Activated CD4-positive, alpha-beta T cell treated with anti-CD3 and anti-CD28 coated beads for 24 hours (primary cell): ENCODE results near the gene EIF2AK2.
"Not testable (repeated sequence)": the region's sequence is repeated elsewhere in the genome, so short reads cannot be mapped to it uniquely, and the experiment has no call there.

Source experiments
- DNase-seq, 2 donors: peaks; one replicate each; pipeline ENCODE4 v3.0.0-alpha.2; 2020; ENCODE audit warnings: low read depth in 2 of 2

Gene EIF2AK2

DNA sequence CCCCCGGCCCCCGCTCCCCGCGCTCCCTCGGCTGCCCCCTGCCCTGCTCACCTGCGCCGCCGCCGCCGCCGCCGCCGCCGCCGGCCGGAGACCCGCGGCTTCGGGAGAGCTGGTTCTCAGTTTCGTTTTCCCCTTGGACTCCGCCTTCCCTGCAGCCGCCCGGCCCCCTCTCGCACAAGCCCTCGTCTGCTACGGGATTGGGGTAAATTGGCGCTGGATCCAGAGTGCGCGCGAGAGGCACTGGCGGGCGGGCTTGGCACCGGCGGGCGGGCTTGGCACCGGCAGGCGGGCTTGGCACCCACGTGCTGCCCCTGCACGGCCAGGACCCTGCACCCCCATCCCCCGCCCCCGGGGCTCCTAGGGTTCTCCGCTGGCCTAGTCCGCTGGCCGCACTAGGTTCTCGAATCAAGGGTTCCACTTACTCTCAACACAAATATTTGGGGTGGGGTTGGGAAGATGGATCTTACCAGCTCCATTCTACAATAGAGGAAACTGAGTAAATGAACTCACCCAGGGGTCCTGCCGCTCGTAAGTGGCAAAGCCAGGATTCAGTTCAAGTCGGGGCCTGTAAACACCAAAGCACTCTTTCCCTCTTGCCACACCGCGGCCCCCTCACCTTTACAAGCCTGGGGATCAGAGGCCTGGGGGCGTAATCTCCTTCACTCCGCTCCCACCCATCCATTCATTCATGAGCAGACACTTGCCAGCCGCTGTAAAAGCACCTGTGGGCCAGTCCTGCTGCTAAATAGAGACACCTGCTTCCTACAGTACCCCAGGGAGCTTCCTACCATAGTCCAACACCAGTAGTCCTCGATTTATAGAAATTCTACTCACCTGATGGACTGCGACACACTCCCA, at the start of gene EIF2AK2:
Gene EIF2AK2 (minus strand): TSS at position 124 of the 858 bp plus-strand sequence. CDS start 9,174 bp downstream, outside the sequence.
- peak; percentile 35 to 68 for DNase-seq

DNA sequence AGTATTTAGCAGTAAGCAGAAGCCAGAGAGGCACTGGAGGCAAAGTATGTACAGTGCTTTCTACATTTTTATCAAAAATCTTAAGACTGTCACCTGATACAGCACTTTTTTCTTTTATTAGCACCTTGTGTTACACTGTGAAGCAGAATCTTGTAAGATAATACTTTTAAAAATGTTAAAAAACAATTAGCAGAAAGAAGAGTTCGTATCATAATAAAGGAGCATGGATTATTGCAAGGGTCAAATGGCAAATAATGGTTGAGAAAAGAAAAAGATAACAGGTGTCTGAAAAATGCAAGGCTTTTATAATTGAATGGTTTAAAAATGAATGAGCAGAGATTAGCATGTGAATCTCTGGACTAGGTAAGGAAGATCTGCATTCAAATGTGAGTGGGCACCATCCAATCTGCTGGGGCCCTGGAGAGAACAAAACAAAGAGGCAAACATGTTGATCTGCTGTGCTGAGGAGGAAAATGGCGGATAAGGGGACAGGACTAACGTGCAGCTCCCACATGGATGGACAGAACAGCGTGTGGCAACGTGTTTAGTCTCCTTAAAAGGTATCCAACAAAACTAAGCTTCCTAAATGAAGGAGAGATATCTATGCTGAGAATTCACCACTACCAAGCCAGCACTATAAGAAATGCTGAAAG, 49.0 kb upstream of the EIF2AK2 start:
- no peak for DNase-seq

DNA sequence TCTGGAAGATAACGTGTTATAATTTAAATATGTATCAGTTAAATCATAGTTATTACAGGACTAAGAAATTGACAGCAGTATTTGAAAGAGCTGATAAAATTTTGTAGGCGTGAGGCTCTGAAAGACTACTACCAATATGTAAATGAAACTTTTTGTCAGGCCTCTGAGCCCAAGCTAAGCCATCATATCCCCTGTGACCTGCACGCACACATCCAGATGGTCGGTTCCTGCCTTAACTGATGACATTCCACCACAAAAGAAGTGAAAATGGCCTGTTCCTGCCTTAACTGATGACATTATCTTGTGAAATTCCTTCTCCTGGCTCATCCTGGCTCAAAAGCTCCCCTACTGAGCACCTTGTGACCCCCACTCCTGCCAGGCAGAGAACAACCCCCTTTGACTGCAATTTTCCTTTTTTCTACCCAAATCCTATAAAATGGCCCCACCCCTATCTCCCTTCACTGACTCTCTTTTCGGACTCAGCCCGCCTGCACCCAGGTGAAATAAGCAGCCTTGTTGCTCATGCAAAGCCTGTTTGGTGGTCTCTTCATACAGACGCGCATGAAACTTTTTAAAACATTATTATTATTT, 48.4 kb upstream of the EIF2AK2 start:
- DNase-seq, result not testable (repeated sequence)

DNA sequence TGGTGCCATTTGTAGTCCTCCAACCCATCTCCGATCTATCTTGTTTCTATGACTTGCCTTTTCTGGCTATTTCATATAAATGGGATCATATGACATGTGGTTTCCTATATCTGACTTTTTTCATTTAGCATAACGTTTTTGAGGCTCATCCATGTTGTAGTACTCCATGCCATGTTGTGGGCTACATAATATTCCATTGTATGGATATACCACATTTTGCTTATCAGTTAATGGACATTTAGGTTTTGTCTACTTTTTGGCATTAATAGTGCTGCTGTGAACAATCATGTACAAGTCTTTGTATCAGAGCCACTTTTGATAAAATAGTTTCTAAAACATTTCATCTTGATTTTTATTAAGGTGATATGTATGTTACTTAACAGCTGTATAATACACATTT, 46.9 kb upstream of the EIF2AK2 start:
- no peak for DNase-seq

DNA sequence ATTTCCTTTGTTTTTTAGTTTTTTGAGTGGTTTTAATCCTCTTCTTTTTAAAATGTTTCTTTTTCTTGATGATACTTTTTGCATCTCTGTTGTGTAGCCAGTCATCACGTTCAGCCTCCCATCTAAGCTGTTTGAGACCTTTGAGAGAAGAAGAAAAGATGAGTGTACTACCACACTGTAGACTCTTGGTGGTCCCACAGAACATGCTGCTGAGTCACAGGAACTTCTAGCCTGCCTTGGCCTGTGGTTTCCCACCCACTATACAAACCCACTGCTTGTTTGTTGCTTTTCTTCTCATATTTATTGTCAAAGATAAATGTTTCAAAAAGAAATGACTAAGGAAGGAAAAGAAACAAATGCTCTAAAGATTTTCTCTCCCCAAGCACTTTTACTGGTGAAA, 45.0 kb upstream of the EIF2AK2 start:
- DNase-seq, result no peak

DNA sequence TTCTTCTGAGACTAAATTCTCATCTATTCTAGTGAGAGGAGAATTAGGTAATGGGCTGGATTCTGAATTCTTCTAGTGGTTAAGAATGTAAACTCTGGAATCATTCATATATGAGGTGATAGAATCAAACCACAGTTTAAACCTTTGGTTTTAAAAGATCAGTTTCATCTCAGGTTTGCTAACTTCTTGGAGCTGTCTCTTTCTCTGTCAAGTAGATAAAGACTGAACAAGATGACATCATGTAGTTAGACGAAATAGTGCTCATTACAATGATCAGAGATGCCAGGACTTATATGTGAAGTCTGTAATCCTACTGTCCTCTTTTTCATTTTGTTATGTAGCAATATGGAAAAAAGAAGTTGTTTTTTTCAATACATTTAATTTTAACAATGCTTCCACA, 44.4 kb upstream of the EIF2AK2 start:
- no peak for DNase-seq

DNA sequence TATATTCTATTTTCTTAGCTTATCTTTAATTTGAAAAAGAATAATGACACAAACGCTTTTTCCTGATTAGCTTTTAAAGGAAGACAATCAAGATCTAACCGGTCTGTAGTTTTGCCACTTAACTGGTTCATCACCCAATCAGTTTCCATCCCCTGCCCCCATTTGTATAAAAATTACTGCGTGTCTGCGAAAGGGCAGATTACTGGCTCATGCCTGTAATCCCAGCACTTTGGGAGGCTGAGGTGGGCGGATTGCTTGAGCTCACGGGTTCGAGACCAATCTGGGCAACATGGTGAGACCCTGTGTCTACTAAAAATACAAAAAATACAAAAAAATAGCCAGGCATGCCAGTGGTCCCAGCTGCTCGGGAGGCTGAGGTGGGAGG, 41.9 kb upstream of the EIF2AK2 start:
- DNase-seq, result no peak

DNA sequence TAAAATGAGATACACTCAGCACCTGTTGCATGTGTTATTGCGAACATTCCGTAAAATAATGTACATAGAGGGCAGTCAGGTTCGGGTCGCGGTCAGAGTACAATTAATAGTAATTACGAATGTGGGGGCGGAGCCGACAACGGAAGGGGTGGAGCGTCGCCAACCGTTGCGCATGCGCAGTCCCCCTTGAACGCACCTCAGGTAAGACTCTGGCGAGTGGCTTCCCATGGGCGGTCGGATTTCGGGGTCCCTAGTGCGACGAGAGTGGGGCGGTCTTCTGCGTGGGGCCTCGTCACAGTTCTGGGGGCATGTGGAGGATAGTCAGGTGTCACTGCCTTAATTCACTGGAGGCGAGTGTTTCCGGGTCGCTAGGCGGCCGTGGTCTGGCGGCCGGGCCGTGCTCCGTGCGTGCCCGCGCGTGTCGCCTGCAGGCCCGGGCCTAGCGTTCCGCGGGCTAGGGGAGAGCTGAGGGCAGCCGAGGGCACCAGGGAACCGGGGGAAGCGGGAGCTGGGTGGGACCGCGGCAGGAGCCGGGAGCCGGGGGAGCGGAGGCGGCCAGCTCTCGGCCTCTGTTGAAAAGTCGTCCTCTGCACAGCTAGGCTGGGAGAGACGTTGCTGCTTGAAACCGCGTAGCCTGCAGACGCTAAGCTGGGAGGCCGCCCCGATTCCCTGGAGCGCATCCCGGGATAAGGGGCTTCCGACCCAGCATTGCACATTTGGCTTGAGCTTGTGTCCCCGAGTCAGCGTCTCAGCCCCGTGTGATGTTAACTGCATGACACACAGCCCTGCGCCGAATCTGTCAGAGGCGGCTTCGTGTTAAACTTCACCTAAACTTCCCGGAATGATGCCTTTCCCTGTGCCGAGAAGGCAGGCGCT, 39.8 kb upstream of the EIF2AK2 start, which contains the start of gene CEBPZOS:
Gene CEBPZOS (plus strand): TSS at position 177 of the 876 bp plus-strand sequence. CDS start 3,209 bp downstream, outside the sequence.
- DNase-seq, result peak; percentile 82 to 88

DNA sequence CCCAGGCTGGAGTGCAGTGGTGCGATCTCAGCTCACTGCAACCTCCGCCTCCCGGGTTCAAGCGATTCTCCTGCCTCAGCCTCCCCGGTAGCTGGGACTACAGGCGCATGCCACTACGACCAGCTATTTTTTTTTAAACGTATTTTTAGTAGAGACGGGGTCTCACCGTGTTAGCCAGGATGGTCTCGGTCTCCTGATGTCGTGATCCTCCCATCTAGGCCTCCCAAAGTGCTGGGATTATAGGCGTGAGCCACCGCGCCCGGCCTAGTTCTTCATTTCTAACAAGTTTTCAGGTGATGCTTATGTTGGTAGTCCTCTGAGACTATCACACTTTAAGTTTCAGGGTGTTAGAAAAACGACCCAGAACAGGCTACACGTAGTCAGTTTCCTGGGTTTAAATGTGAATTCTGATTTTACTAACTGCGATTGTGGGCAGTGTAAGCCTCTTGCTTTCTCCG, 39.1 kb upstream of the EIF2AK2 start:
- not testable (repeated sequence) for DNase-seq

DNA sequence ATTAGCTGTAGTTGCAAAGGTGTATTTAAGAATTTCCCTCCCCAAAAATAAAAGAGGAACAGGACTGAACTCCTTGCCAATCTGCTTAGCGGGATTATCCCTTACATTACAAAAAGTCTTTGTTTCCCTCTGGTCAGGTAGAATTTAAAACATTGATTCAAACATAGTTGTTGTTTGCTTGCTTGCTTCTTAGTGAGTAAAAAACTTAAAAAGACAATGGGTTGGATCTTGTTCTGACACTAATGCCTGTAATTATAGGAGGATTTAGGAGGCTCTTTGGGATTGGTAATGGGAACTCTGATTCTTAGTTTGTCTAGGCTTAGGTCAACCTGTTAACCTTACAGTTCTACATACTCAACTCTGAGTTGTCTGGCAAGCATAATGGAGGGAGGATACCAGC, 35.8 kb upstream of the EIF2AK2 start:
- no peak for DNase-seq

DNA sequence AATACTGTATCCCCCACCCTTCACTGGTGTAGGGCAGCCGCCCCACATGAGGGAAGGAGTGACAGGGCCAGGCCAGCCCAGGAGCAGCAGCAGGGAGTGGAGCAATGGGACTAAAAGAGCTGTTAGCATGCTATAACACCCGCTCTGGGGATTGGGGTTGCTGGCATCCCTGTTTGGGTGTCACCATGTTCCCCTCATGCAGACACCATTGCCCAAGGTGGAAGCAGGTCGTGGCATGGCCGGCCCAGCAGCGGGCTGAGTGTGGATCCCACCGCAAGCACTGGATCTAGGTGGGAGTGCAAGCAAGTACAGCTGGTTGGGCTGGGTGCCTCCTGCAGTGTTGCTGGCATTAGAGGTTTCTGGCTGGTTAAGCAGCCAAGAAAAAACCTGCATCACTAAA, 35.0 kb upstream of the EIF2AK2 start:
- DNase-seq, result no peak

DNA sequence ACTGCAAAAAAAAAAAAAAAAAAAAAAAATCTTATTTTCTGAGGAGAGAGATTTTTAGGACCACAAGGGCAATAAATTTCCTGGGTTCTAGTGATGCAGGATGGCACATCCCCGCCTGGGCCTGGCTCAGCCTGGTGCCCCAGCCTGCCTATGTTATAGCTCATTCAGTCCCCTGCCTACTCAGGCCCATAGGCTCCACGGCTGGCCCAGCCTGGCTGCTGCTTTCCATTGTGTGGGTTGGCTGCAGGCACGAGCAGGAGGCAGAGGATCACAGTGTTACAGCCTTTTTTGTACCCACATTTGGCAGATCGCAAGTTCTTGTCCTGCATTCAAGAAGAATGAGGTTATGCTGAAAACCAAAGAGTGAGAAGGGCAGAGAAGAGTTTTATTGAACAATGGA, 34.5 kb upstream of the EIF2AK2 start:
- DNase-seq, result no peak

DNA sequence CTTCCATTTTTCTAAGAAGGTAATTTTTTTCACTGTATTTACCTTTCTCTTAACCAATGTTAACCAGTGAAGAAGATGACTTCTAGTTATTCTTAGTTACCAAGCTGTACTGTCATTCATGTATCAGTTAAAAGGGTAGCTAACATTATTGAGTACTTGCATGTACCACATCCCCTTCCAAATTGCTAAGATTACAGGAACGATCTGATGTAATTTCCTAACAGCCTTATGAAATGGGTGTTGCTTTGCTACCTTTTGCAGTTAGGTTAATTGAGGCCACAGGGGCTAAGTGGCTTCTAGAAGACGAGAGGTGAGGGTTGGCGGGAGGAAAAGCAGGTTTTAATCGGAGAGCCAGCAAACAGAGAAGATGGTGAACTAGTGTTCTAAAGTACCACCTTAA, 33.5 kb upstream of the EIF2AK2 start:
- no peak for DNase-seq

DNA sequence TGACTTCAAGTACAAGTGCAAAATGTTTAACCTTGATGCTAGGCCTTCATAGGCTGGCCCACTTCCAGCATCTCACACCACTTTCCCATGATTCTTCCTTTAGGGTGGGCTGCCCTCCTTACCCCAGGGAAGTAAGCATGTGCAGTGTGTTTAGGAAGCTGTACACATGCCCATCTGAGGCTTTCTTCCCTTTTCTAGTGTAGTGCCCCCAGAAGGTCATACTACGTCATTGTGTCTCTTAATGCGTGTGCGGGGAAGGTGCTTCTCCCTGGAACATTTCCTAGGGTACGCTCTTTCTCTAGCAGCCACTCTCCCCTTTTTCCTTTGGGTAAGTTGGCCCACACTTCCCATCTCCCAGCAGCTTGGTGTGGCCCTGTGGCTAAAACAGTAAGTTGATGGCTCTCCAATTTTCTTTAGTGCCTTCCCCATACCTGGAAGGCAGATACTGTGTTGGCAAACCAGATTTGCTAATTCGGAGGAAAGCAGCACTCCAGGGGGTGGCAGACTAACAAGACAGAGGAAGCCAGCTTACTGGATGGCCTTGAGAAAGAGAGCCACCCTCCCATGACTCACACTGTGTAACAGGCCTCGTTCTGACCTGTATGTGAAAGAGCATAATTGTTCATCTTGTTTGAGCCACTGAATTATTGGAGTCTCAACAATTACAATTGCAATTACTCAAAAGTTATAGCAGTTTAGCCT, 32.8 kb upstream of the EIF2AK2 start:
- DNase-seq, result no peak

DNA sequence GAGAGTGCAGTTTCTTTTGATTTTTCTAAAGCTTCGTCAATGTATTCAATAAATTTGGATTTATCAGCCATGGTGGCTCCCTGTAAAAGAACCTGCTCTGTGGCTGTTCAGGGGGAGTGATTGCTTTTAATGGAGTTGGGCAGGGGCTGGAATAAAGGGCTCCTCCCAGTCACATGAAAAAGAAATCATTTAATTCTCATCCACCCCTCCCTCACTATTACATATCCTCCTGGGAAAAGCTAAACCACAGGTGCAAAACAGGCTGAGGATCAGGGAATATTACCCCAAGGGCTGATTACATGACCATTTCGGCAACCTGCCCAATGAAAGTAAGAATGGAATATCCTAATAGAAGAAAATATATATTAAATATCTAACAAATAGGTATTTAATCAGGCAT, 31.8 kb upstream of the EIF2AK2 start, which contains the start of gene SULT6B1:
Gene SULT6B1 (minus strand): TSS at position 101 of the 400 bp plus-strand sequence. CDS start 30 bp downstream, at position 71.
- no peak for DNase-seq

DNA sequence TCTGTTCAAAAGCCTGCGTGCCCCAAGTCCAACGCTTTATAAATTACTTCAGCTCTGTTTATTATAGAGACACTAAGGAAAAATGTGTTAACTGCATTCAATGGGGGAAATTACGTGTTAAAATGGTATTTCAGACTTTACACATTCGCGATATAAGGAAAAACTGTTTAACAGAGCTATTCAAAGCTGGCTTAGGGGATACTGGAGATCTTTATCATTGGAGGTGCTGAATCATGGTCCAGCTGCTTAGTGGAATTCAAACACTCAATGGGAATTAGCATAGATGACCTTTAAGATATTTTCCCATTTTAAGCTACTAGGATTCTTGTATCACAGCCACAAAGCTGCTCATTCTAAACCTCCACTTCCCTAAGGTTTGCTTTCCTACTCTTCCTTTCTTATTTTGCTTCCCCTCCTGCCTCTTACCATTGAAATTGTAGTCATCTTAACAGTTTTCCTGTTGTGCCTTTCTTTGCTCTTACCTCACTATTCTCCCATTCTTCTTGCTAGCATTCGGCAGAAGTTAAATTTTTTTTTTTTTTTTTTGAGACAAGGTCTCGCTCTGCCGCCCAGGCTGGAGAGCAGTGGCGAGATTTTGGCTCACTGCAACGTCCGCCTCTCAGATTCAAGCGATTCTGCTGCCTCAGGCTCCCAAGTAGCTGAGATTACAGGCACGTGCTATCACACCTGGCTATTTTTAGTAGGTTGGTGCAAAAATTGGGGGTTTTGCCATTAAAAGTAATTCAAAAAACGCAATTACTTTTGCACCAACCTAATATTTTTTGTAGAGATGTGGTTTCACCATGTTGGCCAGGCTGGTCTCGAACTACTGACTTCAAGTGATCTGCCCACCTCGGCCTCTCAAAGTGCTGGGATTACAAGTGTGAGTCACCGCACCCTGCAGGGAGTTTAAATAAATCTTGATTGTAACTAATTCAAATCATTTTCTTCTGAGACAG, 25.2 kb upstream of the EIF2AK2 start:
- DNase-seq, result no peak

DNA sequence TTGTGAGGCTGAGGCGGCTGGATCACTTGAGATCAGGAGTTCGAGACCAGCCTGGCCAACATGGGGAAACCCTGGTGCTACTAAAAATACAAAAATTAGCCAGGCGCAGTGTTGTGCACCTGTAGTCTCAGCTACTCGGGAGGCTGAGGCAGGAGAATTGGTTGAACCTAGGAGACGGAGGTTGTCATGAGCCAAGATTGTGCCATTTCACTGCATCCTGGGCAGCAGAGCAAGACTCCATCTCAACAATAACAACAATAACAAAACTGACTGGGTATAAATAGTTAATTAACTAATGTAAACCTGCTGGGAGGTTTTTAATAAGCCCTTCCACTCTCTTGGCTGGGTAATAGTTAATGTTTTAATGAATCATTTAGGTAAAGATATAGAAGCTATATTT, 23.9 kb upstream of the EIF2AK2 start:
- no peak for DNase-seq

DNA sequence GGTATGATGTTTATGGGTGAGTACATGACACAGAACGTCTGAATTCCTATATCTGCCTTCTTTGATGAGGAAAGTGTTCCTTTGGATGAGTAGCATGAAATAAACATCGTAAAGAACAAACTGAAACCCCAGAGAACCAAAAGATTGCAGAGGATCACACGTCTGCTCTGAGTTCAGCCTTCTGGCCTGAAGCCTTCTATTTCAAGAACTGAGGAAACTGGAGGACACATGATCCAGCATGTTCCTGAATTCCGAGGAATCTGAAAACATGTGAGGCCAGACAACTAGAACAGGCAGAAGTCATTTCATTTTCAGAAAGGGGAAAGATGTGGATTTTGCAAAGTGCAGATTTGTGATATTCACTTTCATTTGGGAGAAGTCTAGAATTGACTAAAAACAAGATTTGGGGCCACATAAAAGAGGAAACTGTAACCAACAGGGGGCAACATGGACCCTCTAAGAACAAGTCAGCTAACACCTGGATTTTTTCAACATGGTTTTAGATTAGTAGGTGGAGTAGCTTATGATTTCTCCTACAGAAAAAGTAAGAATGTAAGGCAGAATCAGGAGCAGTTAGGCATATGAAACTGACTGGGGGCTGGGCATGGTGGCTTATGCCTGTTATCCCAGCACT, 23.3 kb upstream of the EIF2AK2 start:
- no peak for DNase-seq

DNA sequence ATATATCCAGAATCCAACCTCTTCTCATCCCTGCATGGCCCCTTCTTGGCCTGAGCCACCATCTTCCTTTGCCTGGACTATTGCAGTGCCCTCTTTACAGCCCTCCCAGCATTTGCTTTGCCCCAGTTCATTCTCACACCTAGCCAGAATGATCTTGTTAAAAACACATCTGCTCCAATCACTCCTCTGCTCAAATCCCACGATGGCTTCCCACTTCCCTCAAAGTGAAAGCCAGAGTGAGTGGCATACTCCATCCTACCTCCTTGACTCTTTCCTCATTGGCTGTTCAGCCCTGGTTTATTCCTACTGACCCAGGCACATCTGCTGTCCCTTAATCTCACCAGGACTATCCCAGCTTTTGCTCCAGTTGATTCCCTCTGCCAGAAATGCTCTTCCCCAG, 17.0 kb upstream of the EIF2AK2 start:
- DNase-seq, result no peak
